Right forelimb (tissue), 1 donor: Measurements from ENCODE around the gene PKP4.
"Not testable (repeated sequence)": the region's sequence is repeated elsewhere in the genome, so short reads cannot be mapped to it uniquely, and the experiment has no call there.

ENCODE experiments used
- DNase-seq: peaks from one replicate; pipeline ENCODE4 v3.0.0-alpha.2; 2018

Gene PKP4

GRCh38 chr2:158690823-158691222 is 234.1 kb downstream of the PKP4 start:
- no peak for DNase-seq

- DNase-seq = no peak
These were observed 234.9 kb downstream of the PKP4 start for GRCh38 chr2:158691619-158692018.

- no peak for DNase-seq
These were observed 235.8 kb downstream of the PKP4 start for GRCh38 chr2:158692372-158693103.

GRCh38 chr2:158693476-158693875 is 236.7 kb downstream of the PKP4 start:
- DNase-seq = no peak

- no peak for DNase-seq
These were observed 238.6 kb downstream of the PKP4 start for GRCh38 chr2:158695305-158695704.

- not testable (repeated sequence) for DNase-seq
These were observed 239.0 kb downstream of the PKP4 start for GRCh38 chr2:158695744-158696143.

- DNase-seq = no peak
These were observed 242.6 kb downstream of the PKP4 start for GRCh38 chr2:158699323-158699722.

- no peak for DNase-seq
These were observed 244.3 kb downstream of the PKP4 start for GRCh38 chr2:158701101-158701500.

- no peak for DNase-seq
These were observed 246.0 kb downstream of the PKP4 start for GRCh38 chr2:158702740-158703139.

- not testable (repeated sequence) for DNase-seq
These were observed 248.1 kb downstream of the PKP4 start for GRCh38 chr2:158704724-158705465.

GRCh38 chr2:158712791-158713522 is 256.2 kb downstream of the PKP4 start:
- no peak for DNase-seq

- DNase-seq = no peak
These were observed 256.9 kb downstream of the PKP4 start for GRCh38 chr2:158713523-158714138.

GRCh38 chr2:158714420-158714819 is 257.7 kb downstream of the PKP4 start:
- no peak for DNase-seq

GRCh38 chr2:158715357-158715756 is 258.6 kb downstream of the PKP4 start:
- no peak for DNase-seq

GRCh38 chr2:158716121-158716791 is 259.5 kb downstream of the PKP4 start:
- no peak for DNase-seq

- DNase-seq = no peak
These were observed 260.2 kb downstream of the PKP4 start for GRCh38 chr2:158716921-158717320.

- DNase-seq = no peak
These were observed 260.8 kb downstream of the PKP4 start for GRCh38 chr2:158717366-158718195.

- no peak for DNase-seq
These were observed 261.4 kb downstream of the PKP4 start for GRCh38 chr2:158718196-158718585.

- DNase-seq = no peak
These were observed 262.1 kb downstream of the PKP4 start for GRCh38 chr2:158718851-158719250.

- DNase-seq = no peak
These were observed 262.7 kb downstream of the PKP4 start for GRCh38 chr2:158719403-158719802.

GRCh38 chr2:158722266-158723105 is 265.7 kb downstream of the PKP4 start:
- DNase-seq = no peak
